K562 (cell line): ENCODE results near the gene LRIF1. TPM values are rescaled to one million over a fixed set of nuclear protein-coding genes. Genes with fewer than 3 reads are reported as not detected.

Experiments
- BRF1 ChIP-seq: IDR thresholded peaks from 3 replicates; pipeline ENCODE4 v1.6.1; 2011; ENCODE audit warnings: borderline replicate concordance, mild to moderate bottlenecking; ENCODE audit not compliant: insufficient read length; ENCODE audit errors: extremely low read depth
- DDX20 ChIP-seq: fragments of 450-650 bp; IDR thresholded peaks from 2 replicates; pipeline ENCODE4 v1.6.1; 2016; ENCODE audit warnings: missing genetic modification characterization, low read depth, mild to moderate bottlenecking, missing compliant biosample characterization, moderate library complexity
- GABPA ChIP-seq: fragments of 200-800 bp; sonication (Bioruptor generic); conservative IDR thresholded peaks from 2 replicates; pipeline ENCODE4 v1.6.1; 2016; ENCODE audit warnings: low read depth, missing genetic modification characterization, missing compliant biosample characterization
- GATAD2B ChIP-seq: fragments of 450-650 bp; IDR thresholded peaks from 2 replicates; pipeline ENCODE4 v1.6.1; 2017; ENCODE audit warnings: mild to moderate bottlenecking, borderline replicate concordance
- HNRNPUL1 ChIP-seq: fragments of 200-400 bp; formaldehyde crosslinking; IDR thresholded peaks from 2 replicates; pipeline ENCODE4 v1.6.1; 2017; ENCODE audit warnings: low read length
- SAFB2 ChIP-seq: fragments of 200-400 bp; formaldehyde crosslinking; IDR thresholded peaks from 2 replicates; pipeline ENCODE4 v1.6.1; 2018; ENCODE audit warnings: borderline replicate concordance, low read length, low read depth, moderate library complexity; ENCODE audit not compliant: severe bottlenecking
- ZBTB17 ChIP-seq: fragments of 450-650 bp; formaldehyde crosslinking; IDR thresholded peaks from 2 replicates; pipeline ENCODE4 v1.4.0; 2020; ENCODE audit warnings: mild to moderate bottlenecking
- ZFX ChIP-seq: sonication (generic); formaldehyde crosslinking; IDR thresholded peaks from 2 replicates; pipeline ENCODE4 v1.8.0; 2022; ENCODE audit warnings: mild to moderate bottlenecking, missing genetic modification reagents, moderate library complexity
- ZKSCAN3 ChIP-seq: fragments of 250-450 bp; sonication (Bioruptor Pico); IDR thresholded peaks from 2 replicates; pipeline ENCODE4 v1.4.0; 2020
- ZNF121 ChIP-seq: sonication (generic); formaldehyde crosslinking; conservative IDR thresholded peaks from 2 replicates; pipeline ENCODE4 v1.8.0; 2022; ENCODE audit warnings: missing genetic modification reagents
- polyA plus RNA-seq, 8 experiments: library from polyadenylated mRNA; depleted of rRNA in 4 of 8; stranded (reverse) in 5 of 8; unstranded in 3 of 8; fragments of >200 nt; fragmentation: Nextera tagmentation in 2 of 8; fragmentation: Illumina TruSeq in 1 of 8; extraction: Ambion mirVana in 2 of 8; extraction: Trizol in 1 of 8; gene quantifications; 2 replicates each; pipeline versions ENCODE4 v1.2.1 to v1.2.3, GENCODE V29; 2011 to 2014; ENCODE audit warnings: inconsistent platforms in 1 of 8, missing spikeins in 1 of 8
- total RNA-seq, 7 experiments: library from RNA; depleted of rRNA in 6 of 7; stranded (reverse); fragments of >200 nt in 6 of 7; fragmentation: Illumina TruSeq in 2 of 7; extraction: Trizol in 2 of 7; gene quantifications; 2 replicates each; pipeline versions ENCODE4 v1.2.1 to v1.2.3, GENCODE V29; 2011 to 2021; ENCODE audit warnings: low replicate concordance in 1 of 7
- TF ChIP-seq, protein P1 (sequence below): fragments of 450-650 bp; IDR thresholded peaks from 2 replicates; pipeline ENCODE4 v1.6.1; 2016; ENCODE audit warnings: borderline replicate concordance
- TF ChIP-seq, protein P2 (sequence below): IDR thresholded peaks from 2 replicates; pipeline ENCODE4 v1.6.1; 2016; ENCODE audit warnings: missing genetic modification characterization, missing compliant biosample characterization
- TF ChIP-seq, protein P3 (sequence below): fragments of 250-450 bp; sonication (Bioruptor Pico); IDR thresholded peaks from 2 replicates; pipeline ENCODE4 v1.5.0; 2021; ENCODE audit warnings: mild to moderate bottlenecking, moderate library complexity
- TF ChIP-seq, protein P4 (sequence below): sonication (generic); formaldehyde crosslinking; IDR thresholded peaks from 2 replicates; pipeline ENCODE4 v1.8.0; 2022; ENCODE audit warnings: mild to moderate bottlenecking, missing genetic modification reagents

LRIF1 gene
- total and polyA plus RNA-seq, 9 of the 15 experiments (the other 6 are each of a cell fraction or from before 2014, with no cell fraction given), result 35.6 to 88.8 (median 74.1) TPM

DNA sequence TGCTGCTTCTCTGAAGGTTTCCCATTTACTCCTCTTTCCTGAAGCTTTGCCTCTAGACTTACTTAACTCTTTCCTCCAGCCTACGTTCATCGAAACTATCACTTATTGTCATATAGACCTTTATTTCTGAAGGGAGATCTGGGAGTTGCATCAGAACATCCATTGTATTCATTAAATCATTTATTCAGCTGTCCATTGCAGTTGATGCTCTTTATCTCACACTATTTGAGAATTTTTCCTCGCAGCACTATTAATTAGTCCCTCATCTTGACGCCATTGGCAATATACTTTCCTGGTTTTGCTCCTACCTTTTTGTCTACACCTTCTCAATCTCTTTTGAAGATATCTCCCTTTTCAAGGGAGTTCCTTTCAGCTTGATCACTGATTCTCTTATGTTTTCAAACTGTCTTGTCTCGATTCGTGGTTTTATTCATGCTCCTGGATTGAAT lies 757 bp upstream of the LRIF1 start (continued):
- TF ChIP-seq, protein P1, sequence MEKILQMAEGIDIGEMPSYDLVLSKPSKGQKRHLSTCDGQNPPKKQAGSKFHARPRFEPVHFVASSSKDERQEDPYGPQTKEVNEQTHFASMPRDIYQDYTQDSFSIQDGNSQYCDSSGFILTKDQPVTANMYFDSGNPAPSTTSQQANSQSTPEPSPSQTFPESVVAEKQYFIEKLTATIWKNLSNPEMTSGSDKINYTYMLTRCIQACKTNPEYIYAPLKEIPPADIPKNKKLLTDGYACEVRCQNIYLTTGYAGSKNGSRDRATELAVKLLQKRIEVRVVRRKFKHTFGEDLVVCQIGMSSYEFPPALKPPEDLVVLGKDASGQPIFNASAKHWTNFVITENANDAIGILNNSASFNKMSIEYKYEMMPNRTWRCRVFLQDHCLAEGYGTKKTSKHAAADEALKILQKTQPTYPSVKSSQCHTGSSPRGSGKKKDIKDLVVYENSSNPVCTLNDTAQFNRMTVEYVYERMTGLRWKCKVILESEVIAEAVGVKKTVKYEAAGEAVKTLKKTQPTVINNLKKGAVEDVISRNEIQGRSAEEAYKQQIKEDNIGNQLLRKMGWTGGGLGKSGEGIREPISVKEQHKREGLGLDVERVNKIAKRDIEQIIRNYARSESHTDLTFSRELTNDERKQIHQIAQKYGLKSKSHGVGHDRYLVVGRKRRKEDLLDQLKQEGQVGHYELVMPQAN, result peak; percentile 45; the same call in 1 of the 2 replicates
- TF ChIP-seq HNRNPUL1 (no peak), GABPA (peak; percentile 89; the same call in 1 of the 2 replicates), GATAD2B (no peak), ZBTB17 (CRISPR knock-in tag) (0 out of 2 replicates have a peak, but pooled peaks have one; percentile 14), BRF1 (no peak), ZKSCAN3 (no peak), SAFB2 (no peak), DDX20 (tag) (0 out of 2 replicates have a peak, but pooled peaks have one; percentile 46), ZFX (CRISPR knock-in tag) (peak; percentile 4; the same call in 1 of the 2 replicates), ZNF121 (CRISPR knock-in tag) (no peak)
- TF ChIP-seq, protein P2, sequence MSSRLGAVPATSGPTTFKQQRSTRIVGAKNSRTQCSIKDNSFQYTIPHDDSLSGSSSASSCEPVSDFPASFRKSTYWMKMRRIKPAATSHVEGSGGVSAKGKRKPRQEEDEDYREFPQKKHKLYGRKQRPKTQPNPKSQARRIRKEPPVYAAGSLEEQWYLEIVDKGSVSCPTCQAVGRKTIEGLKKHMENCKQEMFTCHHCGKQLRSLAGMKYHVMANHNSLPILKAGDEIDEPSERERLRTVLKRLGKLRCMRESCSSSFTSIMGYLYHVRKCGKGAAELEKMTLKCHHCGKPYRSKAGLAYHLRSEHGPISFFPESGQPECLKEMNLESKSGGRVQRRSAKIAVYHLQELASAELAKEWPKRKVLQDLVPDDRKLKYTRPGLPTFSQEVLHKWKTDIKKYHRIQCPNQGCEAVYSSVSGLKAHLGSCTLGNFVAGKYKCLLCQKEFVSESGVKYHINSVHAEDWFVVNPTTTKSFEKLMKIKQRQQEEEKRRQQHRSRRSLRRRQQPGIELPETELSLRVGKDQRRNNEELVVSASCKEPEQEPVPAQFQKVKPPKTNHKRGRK (tag), result peak; percentile 28; the same call in 1 of the 2 replicates
- TF ChIP-seq, protein P3, sequence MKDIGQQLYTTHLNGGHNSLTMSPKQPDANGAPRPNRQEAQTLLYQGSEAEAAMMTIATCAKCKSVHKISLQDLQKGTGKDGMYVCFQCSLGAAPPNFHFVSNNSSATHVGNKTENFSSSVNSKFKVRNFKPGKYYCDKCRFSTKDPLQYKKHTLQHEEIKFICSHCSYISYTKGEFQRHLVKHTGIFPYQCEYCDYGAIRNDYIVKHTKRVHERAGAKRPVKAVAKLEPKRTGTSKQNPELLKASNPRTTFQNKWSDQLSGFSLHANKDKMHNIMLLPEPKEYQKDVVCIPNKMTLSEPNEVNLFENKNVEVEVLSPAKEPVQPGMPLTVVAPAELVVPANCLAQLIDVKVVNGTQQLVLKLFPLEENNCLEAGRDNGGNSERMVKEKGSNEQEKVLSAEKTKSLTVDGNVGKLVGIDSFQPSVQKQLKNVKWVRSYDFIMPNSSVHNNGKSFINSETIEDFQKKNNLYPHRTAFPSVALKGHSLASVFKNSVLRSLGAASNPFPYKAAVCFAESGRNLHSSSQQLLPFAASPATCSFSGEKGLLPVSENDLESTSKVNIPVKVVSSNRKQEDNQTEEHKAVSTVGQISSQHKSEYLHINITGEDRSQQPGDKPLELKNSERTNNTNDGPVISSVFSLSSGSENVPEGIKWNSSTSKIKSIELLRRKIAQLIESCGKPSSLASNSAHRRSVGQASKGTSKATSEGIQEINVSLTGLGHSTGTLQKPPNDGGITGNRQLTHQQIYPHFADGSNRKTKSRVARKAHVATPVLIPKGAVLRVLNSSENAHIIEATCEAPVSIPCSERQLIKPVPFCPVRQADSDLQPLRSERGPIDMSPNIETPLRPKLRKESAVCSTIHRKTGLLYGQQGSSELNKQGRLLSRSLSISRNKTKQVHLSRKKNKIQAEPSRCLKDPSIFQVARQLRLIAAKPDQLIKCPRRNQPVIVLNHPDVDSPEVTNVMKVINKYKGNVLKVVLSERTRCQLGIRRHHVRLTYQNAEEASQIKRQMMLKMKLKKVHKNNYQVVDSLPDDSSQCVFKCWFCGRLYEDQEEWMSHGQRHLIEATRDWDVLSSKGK (CRISPR knock-in tag), result no peak
- TF ChIP-seq, protein P4, sequence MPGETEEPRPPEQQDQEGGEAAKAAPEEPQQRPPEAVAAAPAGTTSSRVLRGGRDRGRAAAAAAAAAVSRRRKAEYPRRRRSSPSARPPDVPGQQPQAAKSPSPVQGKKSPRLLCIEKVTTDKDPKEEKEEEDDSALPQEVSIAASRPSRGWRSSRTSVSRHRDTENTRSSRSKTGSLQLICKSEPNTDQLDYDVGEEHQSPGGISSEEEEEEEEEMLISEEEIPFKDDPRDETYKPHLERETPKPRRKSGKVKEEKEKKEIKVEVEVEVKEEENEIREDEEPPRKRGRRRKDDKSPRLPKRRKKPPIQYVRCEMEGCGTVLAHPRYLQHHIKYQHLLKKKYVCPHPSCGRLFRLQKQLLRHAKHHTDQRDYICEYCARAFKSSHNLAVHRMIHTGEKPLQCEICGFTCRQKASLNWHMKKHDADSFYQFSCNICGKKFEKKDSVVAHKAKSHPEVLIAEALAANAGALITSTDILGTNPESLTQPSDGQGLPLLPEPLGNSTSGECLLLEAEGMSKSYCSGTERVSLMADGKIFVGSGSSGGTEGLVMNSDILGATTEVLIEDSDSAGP (CRISPR knock-in tag), result 0 out of 2 replicates have a peak, but pooled peaks have one; percentile 22
